Measurements from ENCODE around the gene MAPKBP1.

Gene MAPKBP1

GRCh38 chr15:41797201-41797944, 23.1 kb downstream of the MAPKBP1 start:
- H3K4me3 ChIP-seq (replicated peaks in 1 of 2; ENCODE audit: low read depth in 2 of 2, low read length in 2 of 2): no peak overlapping the region
- DNase-seq (ENCODE audit: low read depth in 2 of 2): no peak
- no peak for TF ChIP-seq CTCF (IDR thresholded peaks at IDR 0.05; ENCODE audit: low read depth, low read length)

GRCh38 chr15:41798607-41799487, 24.6 kb downstream of the MAPKBP1 start:
- DNase-seq (ENCODE audit: low read depth in 2 of 2): no peak
- no peak overlapping the region for H3K4me3 ChIP-seq (replicated peaks in 1 of 2; ENCODE audit: low read depth in 2 of 2, low read length in 2 of 2)
- no peak for TF ChIP-seq CTCF (IDR thresholded peaks at IDR 0.05; ENCODE audit: low read depth, low read length)

- H3K4me3 ChIP-seq (replicated peaks in 1 of 2; ENCODE audit: low read depth in 2 of 2, low read length in 2 of 2): no peak overlapping the region
- DNase-seq (ENCODE audit: low read depth in 2 of 2): no peak
- no peak for TF ChIP-seq CTCF (IDR thresholded peaks at IDR 0.05; ENCODE audit: low read depth, low read length)
Observed at GRCh38 chr15:41799488-41799805, 25.2 kb downstream of the MAPKBP1 start.

- no peak overlapping the region for H3K4me3 ChIP-seq (replicated peaks in 1 of 2; ENCODE audit: low read depth in 2 of 2, low read length in 2 of 2)
- DNase-seq (ENCODE audit: low read depth in 2 of 2): no peak
- no peak for TF ChIP-seq CTCF (IDR thresholded peaks at IDR 0.05; ENCODE audit: low read depth, low read length)
Observed at GRCh38 chr15:41801185-41801584, 26.9 kb downstream of the MAPKBP1 start.

- no peak for TF ChIP-seq CTCF (IDR thresholded peaks at IDR 0.05; ENCODE audit: low read depth, low read length)
- peak in 1 of 2 donors; percentile 70 for DNase-seq (ENCODE audit: low read depth in 2 of 2)
- no peak overlapping the region for H3K4me3 ChIP-seq (replicated peaks in 1 of 2; ENCODE audit: low read depth in 2 of 2, low read length in 2 of 2)
Observed at GRCh38 chr15:41801850-41802455, 27.7 kb downstream of the MAPKBP1 start.

GRCh38 chr15:41804361-41804760, 30.1 kb downstream of the MAPKBP1 start:
- TF ChIP-seq CTCF (IDR thresholded peaks at IDR 0.05; ENCODE audit: low read depth, low read length): no peak
- no peak overlapping the region for H3K4me3 ChIP-seq (replicated peaks in 1 of 2; ENCODE audit: low read depth in 2 of 2, low read length in 2 of 2)
- DNase-seq (ENCODE audit: low read depth in 2 of 2): no peak
